Left ventricle myocardium inferior (tissue), 1 donor: Measurements from ENCODE around the gene GPR107. TPM values are rescaled to one million over a fixed set of nuclear protein-coding genes. Genes with fewer than 3 reads are reported as not detected.

Source experiments
- DNase-seq: peaks from one replicate; pipeline ENCODE4 v3.0.0-alpha.2; 2020
- H3K27ac ChIP-seq: fragments of 200-600 bp; replicated peaks from 2 replicates; pipeline ENCODE4 v1.8.0; 2021
- H3K27me3 ChIP-seq: fragments of 200-600 bp; 2 replicates; pipeline ENCODE4 v1.8.0; 2021; ENCODE audit warnings: low read depth
- H3K36me3 ChIP-seq: fragments of 200-600 bp; 2 replicates; pipeline ENCODE4 v1.8.0; 2021
- H3K4me1 ChIP-seq: fragments of 200-600 bp; 2 replicates; pipeline ENCODE4 v1.8.0; 2021
- H3K4me3 ChIP-seq: fragments of 200-600 bp; 2 replicates; pipeline ENCODE4 v1.8.0; 2021; ENCODE audit warnings: mild to moderate bottlenecking, moderate library complexity
- H3K9me3 ChIP-seq: fragments of 200-600 bp; replicated peaks from 2 replicates; pipeline ENCODE4 v1.8.0; 2021
- intact Hi-C: fragments of 100-400 bp; cut with micrococcal nuclease; formaldehyde crosslinking; loops from one replicate; pipeline ENCODE4 v1.11.0; 2022
- total RNA-seq: library from RNA; stranded (reverse); fragmentation: NEBNext Ultra II Directional; extraction: Animal tissue kit (Norgen Biotek cat#: 25700); gene quantifications from one replicate; pipeline ENCODE4 v1.2.1, GENCODE V29; 2021
- TF ChIP-seq, protein P1 (sequence below): fragments of 200-600 bp; IDR thresholded peaks from 2 replicates; pipeline ENCODE4 v1.8.0; 2021; ENCODE audit warnings: antibody characterized with exemption, mild to moderate bottlenecking, borderline replicate concordance
- donor health status: DM: no; HTN: yes; CAD: no; lungs with severe emphysema.

Gene GPR107
- total RNA-seq, 1 donor from 2014 or later: 23.3 TPM

DNA sequence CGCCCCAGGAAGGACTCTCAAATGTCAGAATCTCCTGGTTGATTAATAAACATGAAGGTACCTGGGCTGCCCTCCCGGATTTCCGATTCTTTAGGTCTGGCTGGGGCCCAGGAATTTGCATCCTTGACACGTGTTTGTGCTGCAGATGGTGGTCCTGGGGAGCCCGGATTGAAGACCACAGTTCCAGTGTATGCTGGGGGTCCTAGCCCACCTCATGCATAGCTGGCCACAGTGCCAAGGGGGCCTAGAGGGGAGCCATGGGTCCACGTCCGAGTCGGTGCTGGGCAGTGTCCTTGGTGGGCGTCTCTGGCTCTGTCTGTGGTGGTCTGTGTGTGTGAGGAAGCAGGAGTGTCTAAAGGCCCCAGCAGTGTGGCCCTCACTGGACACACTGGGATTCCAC is 121.6 kb downstream of the GPR107 start:
- H3K27me3 ChIP-seq: peaks cover 17% of the 10 kb centered on the region
- no peak overlapping the region for H3K27ac ChIP-seq
- DNase-seq: no peak
- intact Hi-C loops: no loop called here
- no peaks in the 10 kb centered on the region for H3K36me3 ChIP-seq
- no peak overlapping the region for H3K4me3 ChIP-seq
- H3K9me3 ChIP-seq: no peaks in the 10 kb centered on the region
- H3K4me1 ChIP-seq: peaks cover 16% of the 10 kb centered on the region
- TF ChIP-seq, protein P1, sequence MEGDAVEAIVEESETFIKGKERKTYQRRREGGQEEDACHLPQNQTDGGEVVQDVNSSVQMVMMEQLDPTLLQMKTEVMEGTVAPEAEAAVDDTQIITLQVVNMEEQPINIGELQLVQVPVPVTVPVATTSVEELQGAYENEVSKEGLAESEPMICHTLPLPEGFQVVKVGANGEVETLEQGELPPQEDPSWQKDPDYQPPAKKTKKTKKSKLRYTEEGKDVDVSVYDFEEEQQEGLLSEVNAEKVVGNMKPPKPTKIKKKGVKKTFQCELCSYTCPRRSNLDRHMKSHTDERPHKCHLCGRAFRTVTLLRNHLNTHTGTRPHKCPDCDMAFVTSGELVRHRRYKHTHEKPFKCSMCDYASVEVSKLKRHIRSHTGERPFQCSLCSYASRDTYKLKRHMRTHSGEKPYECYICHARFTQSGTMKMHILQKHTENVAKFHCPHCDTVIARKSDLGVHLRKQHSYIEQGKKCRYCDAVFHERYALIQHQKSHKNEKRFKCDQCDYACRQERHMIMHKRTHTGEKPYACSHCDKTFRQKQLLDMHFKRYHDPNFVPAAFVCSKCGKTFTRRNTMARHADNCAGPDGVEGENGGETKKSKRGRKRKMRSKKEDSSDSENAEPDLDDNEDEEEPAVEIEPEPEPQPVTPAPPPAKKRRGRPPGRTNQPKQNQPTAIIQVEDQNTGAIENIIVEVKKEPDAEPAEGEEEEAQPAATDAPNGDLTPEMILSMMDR: no peak

DNA sequence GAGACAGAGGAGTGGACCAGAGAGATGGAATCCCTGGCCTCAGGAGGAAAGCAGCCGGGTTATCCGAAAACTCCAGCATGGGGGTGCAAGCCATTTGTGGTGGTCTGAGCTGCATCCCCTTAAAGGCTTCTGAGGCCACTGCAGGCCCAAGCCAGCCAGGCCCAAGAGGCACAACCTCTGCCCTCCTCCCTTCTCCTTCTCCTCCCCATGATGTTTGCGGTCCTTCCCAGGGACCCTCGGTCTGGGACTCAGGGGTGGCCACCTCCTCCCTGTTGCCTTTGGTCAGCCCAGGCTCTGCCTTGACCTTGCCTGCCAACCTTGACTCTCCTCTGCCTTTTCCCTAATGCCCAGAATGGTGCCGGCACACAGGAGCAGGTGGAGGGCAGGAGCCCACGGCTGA is 123.1 kb downstream of the GPR107 start:
- H3K36me3 ChIP-seq: no peaks in the 10 kb centered on the region
- TF ChIP-seq, protein P1: no peak
- no peak for DNase-seq
- no peak overlapping the region for H3K27ac ChIP-seq
- peaks cover 17% of the 10 kb centered on the region for H3K27me3 ChIP-seq
- no peak overlapping the region for H3K4me3 ChIP-seq
- peaks cover 12% of the 10 kb centered on the region for H3K4me1 ChIP-seq
- H3K9me3 ChIP-seq: no peaks in the 10 kb centered on the region
- intact Hi-C loops: no loop called here

DNA sequence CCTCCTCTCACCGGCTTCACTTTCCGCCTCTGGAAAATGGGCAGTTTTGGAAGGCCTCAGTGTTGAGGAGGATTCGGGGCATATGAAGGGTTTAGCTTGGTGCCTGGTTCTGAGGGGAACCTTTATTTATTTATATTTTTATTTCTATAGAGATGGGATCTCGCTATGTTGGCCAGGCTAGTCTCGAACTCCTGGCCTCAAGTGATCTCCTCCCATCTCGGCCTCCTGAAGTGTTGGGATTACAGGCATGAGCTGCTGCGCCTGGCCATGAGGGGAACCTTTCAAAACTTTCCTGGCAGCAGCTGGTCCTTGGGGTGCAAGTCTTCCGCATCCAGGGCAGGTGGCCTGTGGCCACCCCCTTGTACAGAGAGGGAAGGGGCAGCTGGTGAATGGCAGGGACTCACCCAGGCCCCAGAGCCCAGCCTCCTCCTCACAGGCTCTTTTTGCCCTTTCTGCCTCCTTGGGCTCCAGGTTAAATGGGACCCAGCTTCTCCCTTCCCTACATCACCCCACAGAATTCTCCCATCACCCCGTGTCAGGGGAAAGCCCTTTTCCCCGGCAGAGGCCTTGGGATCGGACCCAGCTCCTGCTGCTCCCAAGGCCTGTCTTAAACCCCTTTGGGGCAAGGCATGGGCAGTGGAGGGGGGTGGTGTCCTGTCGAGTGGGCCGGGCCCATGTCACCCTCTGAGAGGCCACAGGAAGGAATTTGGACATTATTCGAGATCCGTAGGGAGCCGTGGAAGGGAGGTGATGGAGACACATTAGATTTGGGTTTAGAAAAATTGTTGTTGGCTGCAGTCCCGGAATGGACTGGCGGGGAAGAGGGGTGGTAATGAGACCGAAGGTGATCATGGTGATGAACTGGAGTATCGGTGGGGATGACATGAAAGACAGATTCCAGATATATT is 124.4 kb downstream of the GPR107 start:
- intact Hi-C loops: no loop called here
- DNase-seq: no peak
- Histone ChIP-seq H3K9me3 (no peaks in the 10 kb centered on the region), H3K4me1 (peaks cover 7% of the 10 kb centered on the region), H3K27me3 (peaks cover 13% of the 10 kb centered on the region), H3K36me3 (no peaks in the 10 kb centered on the region), H3K4me3 (no peak overlapping the region), H3K27ac (no peak overlapping the region)
- TF ChIP-seq, protein P1: no peak

DNA sequence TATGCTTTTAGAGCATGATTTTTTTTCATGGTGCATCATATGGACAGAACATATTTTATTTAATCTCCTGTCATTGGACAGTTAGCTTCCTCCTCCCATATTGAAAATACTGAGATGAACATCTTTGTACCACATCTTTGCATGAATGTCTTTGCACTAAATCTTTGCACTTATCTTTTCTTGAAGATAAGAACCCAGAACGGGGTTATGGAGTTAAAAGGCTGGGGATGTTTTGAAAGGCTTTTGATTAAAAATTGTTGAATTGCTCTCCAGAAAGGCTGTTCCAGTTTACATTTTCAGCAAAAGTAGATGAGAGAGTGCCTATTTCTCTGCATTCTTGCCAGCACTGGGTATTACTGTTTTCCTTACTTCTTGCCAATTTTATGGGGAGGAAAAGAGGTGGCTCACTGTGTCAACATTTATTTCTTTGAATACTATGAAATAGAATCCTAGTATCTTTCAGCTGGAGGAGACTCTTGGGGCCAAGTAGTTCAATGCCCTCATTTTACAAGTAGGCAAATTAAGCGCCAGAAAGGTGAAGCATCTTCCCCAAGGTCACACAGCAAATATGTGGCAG is 125.7 kb downstream of the GPR107 start:
- TF ChIP-seq, protein P1: no peak
- intact Hi-C loops: no loop called here
- no peak for DNase-seq
- no peak overlapping the region for H3K4me3 ChIP-seq
- H3K4me1 ChIP-seq: peaks cover 9% of the 10 kb centered on the region
- peaks cover under 1% of the 10 kb centered on the region for H3K27me3 ChIP-seq
- no peak overlapping the region for H3K27ac ChIP-seq
- no peaks in the 10 kb centered on the region for H3K36me3 ChIP-seq
- no peaks in the 10 kb centered on the region for H3K9me3 ChIP-seq

DNA sequence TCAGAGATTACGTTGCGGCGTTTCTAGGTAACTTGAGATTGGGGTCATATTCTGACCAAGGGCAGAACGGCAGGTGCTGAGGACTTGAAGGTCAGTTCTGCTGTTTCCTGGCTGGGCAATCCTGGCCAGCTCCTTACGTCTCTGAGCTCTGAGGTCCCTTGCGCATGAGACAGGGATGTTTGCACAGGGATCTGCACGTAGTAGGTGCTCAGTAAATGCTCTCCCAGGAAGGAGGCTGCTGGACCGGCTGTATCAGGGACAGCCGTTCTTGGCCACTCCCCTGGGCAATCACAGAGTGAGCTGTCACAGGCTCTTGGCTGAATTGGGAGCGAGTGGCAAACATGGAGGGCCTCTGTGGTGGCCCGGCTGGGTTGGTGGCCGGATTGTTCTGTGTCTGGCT is 126.8 kb downstream of the GPR107 start:
- no peak for DNase-seq
- Histone ChIP-seq H3K4me3 (no peak overlapping the region), H3K36me3 (no peaks in the 10 kb centered on the region), H3K9me3 (no peaks in the 10 kb centered on the region), H3K27me3 (no peaks in the 10 kb centered on the region), H3K27ac (no peak overlapping the region), H3K4me1 (peaks cover 13% of the 10 kb centered on the region)
- TF ChIP-seq, protein P1: no peak
- intact Hi-C loops: no loop called here
